22Rv1 (cell line): Measurements from ENCODE around the gene SUPT3H.

ENCODE experiments used
- ZFX ChIP-seq: fragments of 450-650 bp; IDR thresholded peaks from 2 replicates; pipeline ENCODE4 v1.6.1; 2017; ENCODE audit warnings: antibody characterized with exemption, borderline replicate concordance
- TF ChIP-seq, protein P1 (sequence below): fragments of 450-650 bp; IDR thresholded peaks from 2 replicates; pipeline ENCODE4 v1.5.1; 2017; ENCODE audit warnings: mild to moderate bottlenecking

DNA sequence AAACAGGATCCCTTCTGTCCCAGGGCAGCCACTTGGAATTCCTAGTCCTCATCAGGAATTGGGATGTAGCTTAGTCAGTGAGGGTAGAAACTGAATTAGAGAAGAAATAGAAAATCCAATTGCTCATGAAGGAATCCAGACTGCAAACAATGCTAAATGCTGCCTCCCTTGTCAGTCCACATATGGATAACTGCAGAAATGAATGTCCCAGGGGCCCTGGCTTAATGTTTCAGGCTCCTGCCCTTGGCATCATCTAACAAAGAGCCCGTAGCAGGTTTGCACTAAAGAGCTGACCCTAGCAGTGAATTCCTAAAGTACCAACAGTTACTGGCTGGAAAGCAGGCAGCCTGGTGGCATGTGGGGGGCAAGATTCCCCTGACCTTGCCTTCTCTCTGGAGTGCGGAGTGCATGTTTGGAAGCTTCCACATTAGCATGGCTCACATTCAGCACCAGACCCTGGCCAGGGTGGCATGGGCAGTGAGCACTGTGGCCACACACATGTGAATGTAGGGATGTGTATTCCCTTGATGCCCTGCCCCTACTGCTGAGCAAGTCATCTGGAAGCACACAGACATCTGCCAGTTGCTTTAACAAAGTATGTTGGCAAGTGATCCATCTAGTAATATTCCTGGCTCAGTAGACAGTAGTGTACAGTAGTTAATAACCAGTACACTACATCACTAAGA, 595.7 kb downstream of the SUPT3H start:
- TF ChIP-seq, protein P1, sequence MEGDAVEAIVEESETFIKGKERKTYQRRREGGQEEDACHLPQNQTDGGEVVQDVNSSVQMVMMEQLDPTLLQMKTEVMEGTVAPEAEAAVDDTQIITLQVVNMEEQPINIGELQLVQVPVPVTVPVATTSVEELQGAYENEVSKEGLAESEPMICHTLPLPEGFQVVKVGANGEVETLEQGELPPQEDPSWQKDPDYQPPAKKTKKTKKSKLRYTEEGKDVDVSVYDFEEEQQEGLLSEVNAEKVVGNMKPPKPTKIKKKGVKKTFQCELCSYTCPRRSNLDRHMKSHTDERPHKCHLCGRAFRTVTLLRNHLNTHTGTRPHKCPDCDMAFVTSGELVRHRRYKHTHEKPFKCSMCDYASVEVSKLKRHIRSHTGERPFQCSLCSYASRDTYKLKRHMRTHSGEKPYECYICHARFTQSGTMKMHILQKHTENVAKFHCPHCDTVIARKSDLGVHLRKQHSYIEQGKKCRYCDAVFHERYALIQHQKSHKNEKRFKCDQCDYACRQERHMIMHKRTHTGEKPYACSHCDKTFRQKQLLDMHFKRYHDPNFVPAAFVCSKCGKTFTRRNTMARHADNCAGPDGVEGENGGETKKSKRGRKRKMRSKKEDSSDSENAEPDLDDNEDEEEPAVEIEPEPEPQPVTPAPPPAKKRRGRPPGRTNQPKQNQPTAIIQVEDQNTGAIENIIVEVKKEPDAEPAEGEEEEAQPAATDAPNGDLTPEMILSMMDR, result no peak
- TF ChIP-seq ZFX, result no peak
